Panc1 (cell line): Measurements from ENCODE around the gene ZCCHC7.
"Not testable (repeated sequence)": the region's sequence is repeated elsewhere in the genome, so short reads cannot be mapped to it uniquely, and the experiment has no call there.

ENCODE experiments used
- CTCF ChIP-seq: fragments of 450-650 bp; IDR thresholded peaks from 2 replicates; pipeline ENCODE4 v1.5.1; 2017; ENCODE audit warnings: mild to moderate bottlenecking
- TCF7L2 ChIP-seq: IDR thresholded peaks from 2 replicates; pipeline ENCODE4 v1.6.1; 2011; ENCODE audit warnings: mild to moderate bottlenecking, low read depth, low read length, inconsistent platforms

GRCh38 chr9:37203456-37203855 is 83.1 kb downstream of the ZCCHC7 start:
- not testable (repeated sequence) for TF ChIP-seq CTCF, TCF7L2
